GM23248 (cell line): Measurements from ENCODE around the gene PTPRT. TPM values are rescaled to one million over a fixed set of nuclear protein-coding genes. Genes with fewer than 3 reads are reported as not detected.

ENCODE experiments used
- DNase-seq: peaks from one replicate; pipeline ENCODE4 v3.0.0-alpha.2; 2015
- H2AFZ ChIP-seq: fragments of 200-600 bp; sonication (generic); 2 replicates; pipeline ENCODE4 v1.6.1; 2016; ENCODE audit warnings: antibody characterized with exemption
- H3F3A ChIP-seq: fragments of 200-600 bp; sonication (generic); 2 replicates; pipeline ENCODE4 v1.6.1; 2016; ENCODE audit warnings: mild to moderate bottlenecking, antibody characterized with exemption, mixed run types; ENCODE audit not compliant: insufficient read depth
- H3K27ac ChIP-seq: fragments of 200-600 bp; sonication (generic); 2 replicates; pipeline ENCODE4 v1.5.1; 2016; ENCODE audit warnings: mild to moderate bottlenecking
- H3K27me3 ChIP-seq: fragments of 200-600 bp; sonication (generic); replicated peaks from 2 replicates; pipeline ENCODE4 v1.6.1; 2016; ENCODE audit warnings: mild to moderate bottlenecking; ENCODE audit not compliant: insufficient read depth
- H3K36me3 ChIP-seq: fragments of 200-600 bp; sonication (generic); 2 replicates; pipeline ENCODE4 v1.6.1; 2016; ENCODE audit warnings: low read depth, mild to moderate bottlenecking
- H3K4me1 ChIP-seq: fragments of 200-600 bp; sonication (generic); 2 replicates; pipeline ENCODE4 v1.6.1; 2016; ENCODE audit warnings: mild to moderate bottlenecking; ENCODE audit not compliant: insufficient read depth
- H3K4me2 ChIP-seq: fragments of 200-600 bp; sonication (generic); one replicate; pipeline ENCODE4 v1.6.1; 2016; ENCODE audit warnings: mild to moderate bottlenecking; ENCODE audit not compliant: unreplicated experiment
- H3K4me3 ChIP-seq: fragments of 200-600 bp; sonication (generic); 2 replicates; pipeline ENCODE4 v1.5.1; 2016; ENCODE audit warnings: mild to moderate bottlenecking
- H3K79me2 ChIP-seq: fragments of 200-600 bp; sonication (generic); 2 replicates; pipeline ENCODE4 v1.6.1; 2016; ENCODE audit warnings: mild to moderate bottlenecking; ENCODE audit not compliant: insufficient read depth
- H3K9ac ChIP-seq: fragments of 200-600 bp; sonication (generic); 2 replicates; pipeline ENCODE4 v1.6.1; 2016; ENCODE audit warnings: mild to moderate bottlenecking
- H3K9me2 ChIP-seq: fragments of 200-600 bp; sonication (generic); 2 replicates; pipeline ENCODE4 v1.6.1; 2016; ENCODE audit warnings: mixed run types, mild to moderate bottlenecking, moderate library complexity; ENCODE audit not compliant: insufficient read depth
- H3K9me3 ChIP-seq: fragments of 200-600 bp; sonication (generic); one replicate; pipeline ENCODE4 v1.6.1; 2017; ENCODE audit warnings: low read depth
- H4K20me1 ChIP-seq: fragments of 200-600 bp; sonication (generic); 2 replicates; pipeline ENCODE4 v1.6.0; 2016; ENCODE audit not compliant: insufficient read depth
- EZH2 ChIP-seq: fragments of 200-600 bp; sonication (generic); IDR thresholded peaks from 2 replicates; pipeline ENCODE4 v1.6.1; 2018; ENCODE audit warnings: antibody characterized with exemption, mild to moderate bottlenecking; ENCODE audit not compliant: insufficient read depth, poor library complexity, severe bottlenecking
- EZH2phosphoT487 ChIP-seq: fragments of 200-600 bp; sonication (generic); IDR thresholded peaks from 2 replicates; pipeline ENCODE4 v1.6.1; 2018; ENCODE audit warnings: antibody characterized with exemption, moderate library complexity, mild to moderate bottlenecking, low read depth; ENCODE audit not compliant: insufficient read depth
- WGBS, 2 experiments: methylation state at CpG; one replicate each; pipeline ENCODE4 v1.1.6; 2015 to 2017; ENCODE audit warnings: low lambda C conversion rate in 2 of 2, low coverage in 1 of 2; ENCODE audit errors: missing lambda C conversion rate in 2 of 2; 5-methylcytosine and 5-hydroxymethylcytosine counted together
- in situ Hi-C: fragments of 300-500 bp; cut with MboI; formaldehyde crosslinking; loops from 2 replicates; pipeline ENCODE4 v1.15.0; 2020
- polyA plus RNA-seq: library from polyadenylated mRNA; unstranded; fragments of >200 nt; fragmentation: Nextera tagmentation; extraction: Ambion mirVana; gene quantifications from 2 replicates; pipeline ENCODE4 v1.2.1, GENCODE V29; 2016
- total RNA-seq: library from RNA; depleted of rRNA; stranded (reverse); fragments of >200 nt; shearing (Covaris generic); gene quantifications from 2 replicates; pipeline ENCODE4 v1.2.3, GENCODE V29; 2014

Gene PTPRT
- total and polyA plus RNA-seq, 2 experiments from 2014 or later: not detected

DNA sequence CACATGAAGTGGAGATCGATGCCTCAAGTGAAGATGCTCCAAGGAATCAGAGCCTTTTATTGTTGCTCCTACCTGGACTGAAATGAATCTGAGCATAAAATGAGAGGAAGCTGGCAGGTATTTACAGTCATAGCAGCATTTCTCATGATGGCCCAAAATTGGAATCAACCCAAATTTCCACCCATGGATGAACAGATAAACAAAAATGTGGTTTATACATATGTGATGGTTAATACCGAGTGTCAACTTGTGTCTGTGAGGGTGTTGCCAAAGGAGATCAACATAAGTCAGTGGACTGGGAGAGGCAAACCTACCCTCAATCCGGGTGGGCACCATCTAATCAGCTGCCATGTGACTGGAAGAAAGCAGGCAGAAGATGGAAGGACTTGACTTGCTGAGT, 178.2 kb downstream of the PTPRT start:
- WGBS, 2 experiments: 18 to 26% methylated on average over 3 of the region's 3 CpGs
- Histone ChIP-seq H3K9ac (no peak overlapping the region), H3K27ac (no peak overlapping the region), H3K4me1 (no peaks in the 10 kb centered on the region), H2AFZ (no peak overlapping the region), H3F3A (no peaks in the 10 kb centered on the region), H3K9me2 (no peaks in the 10 kb centered on the region), H4K20me1 (no peaks in the 10 kb centered on the region), H3K4me3 (no peak overlapping the region), H3K79me2 (no peaks in the 10 kb centered on the region), H3K36me3 (no peaks in the 10 kb centered on the region), H3K27me3 (no peaks in the 10 kb centered on the region), H3K9me3 (no peaks in the 10 kb centered on the region), H3K4me2 (no peak overlapping the region)
- no peak for TF ChIP-seq EZH2phosphoT487
- no peak for TF ChIP-seq EZH2
- DNase-seq: no peak
- in situ Hi-C loops: no loop called here

DNA sequence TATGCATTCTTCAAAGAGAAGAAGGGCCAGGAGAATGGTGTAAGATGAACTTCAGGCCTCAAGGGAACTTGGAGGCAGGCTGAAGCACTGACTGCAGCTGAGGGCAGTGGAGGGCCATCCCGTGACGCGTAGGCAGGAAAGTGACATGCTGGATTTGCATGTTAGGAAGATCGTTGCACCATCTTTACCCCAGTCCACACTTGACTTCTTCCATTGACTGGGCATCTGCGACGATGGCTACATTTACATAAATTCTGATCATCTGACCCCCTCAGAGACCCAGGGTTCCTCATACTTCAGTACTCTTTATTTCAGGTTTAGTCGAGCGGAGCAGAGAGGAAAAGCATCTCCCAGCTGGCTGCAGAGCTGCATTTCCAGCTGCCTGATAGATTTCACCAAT, 180.2 kb downstream of the PTPRT start:
- no peaks in the 10 kb centered on the region for H3K27me3 ChIP-seq
- H3K4me3 ChIP-seq: no peak overlapping the region
- no peak for TF ChIP-seq EZH2
- TF ChIP-seq EZH2phosphoT487: no peak
- no peak overlapping the region for H3K9ac ChIP-seq
- no peaks in the 10 kb centered on the region for H3K36me3 ChIP-seq
- no peaks in the 10 kb centered on the region for H3K9me3 ChIP-seq
- H3F3A ChIP-seq: no peaks in the 10 kb centered on the region
- 49 to 52% methylated on average over 8 of the region's 8 CpGs for WGBS, 2 experiments
- no peak overlapping the region for H2AFZ ChIP-seq
- H4K20me1 ChIP-seq: no peaks in the 10 kb centered on the region
- no peak overlapping the region for H3K4me2 ChIP-seq
- H3K27ac ChIP-seq: no peak overlapping the region
- in situ Hi-C loops: no loop called here
- H3K9me2 ChIP-seq: no peaks in the 10 kb centered on the region
- no peaks in the 10 kb centered on the region for H3K4me1 ChIP-seq
- no peaks in the 10 kb centered on the region for H3K79me2 ChIP-seq
- no peak for DNase-seq

DNA sequence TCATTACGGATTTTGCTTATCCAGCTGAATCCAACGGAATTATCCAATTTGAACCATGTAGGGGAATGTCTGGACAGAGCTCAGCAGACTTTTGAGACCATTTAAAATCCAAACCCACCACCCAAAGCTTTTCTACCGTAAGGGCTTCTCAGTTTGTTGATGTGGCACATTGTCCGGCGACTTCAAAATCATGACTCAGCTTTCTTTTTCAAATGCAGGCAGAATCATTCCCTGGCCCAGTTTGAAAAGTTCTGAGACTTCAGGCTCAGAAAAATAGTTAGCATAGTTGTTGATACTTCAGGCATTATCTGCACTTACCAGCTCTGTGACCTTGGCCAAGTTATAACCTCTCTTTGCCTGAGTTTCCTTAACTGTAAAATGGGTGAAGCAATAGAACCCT, 182.2 kb downstream of the PTPRT start:
- Histone ChIP-seq H3F3A (no peaks in the 10 kb centered on the region), H3K79me2 (no peaks in the 10 kb centered on the region), H3K4me2 (no peak overlapping the region), H3K27ac (no peak overlapping the region), H3K9ac (no peak overlapping the region), H3K4me1 (no peaks in the 10 kb centered on the region), H4K20me1 (no peaks in the 10 kb centered on the region), H3K4me3 (no peak overlapping the region), H3K9me2 (no peaks in the 10 kb centered on the region), H3K9me3 (peaks cover 5% of the 10 kb centered on the region), H3K36me3 (no peaks in the 10 kb centered on the region), H2AFZ (no peak overlapping the region), H3K27me3 (no peaks in the 10 kb centered on the region)
- TF ChIP-seq EZH2phosphoT487 (no peak), EZH2 (no peak)
- WGBS, 2 experiments: 8 to 10% methylated on average over 5 of the region's 5 CpGs
- no peak for DNase-seq
- in situ Hi-C loops: no loop called here

DNA sequence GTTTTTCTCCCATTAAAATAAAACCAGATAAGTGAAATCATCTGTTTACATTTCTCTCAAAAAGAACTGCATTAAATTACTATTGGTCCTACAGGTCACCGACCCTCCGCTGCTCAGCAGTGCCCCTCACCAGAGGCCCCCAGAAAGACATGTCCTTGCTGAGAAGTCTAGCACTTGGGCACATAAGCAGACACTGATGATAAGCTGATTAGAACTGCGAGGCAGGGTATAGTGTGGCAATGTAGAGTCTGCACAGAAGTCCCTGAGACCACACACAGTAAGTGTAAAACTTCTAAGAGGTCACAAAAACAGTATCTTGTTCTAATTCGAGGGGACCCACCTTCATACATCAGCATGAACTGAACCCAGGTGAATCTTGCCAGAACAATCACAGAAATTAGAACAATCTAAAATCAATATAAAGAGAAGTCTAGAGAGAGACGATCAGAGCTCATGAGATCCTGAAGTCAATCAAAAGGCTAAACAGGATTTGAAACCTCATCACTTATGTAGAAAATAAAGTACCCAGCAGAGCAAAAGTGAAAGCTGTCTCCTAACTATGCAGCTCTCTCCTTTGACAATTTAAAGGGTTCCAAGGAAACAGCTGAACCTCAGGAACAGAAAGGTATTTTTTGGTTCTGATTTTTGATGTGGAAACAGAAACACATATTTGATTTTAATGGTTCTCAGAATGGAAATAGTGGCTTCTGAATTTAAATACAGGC, 182.9 kb downstream of the PTPRT start:
- Histone ChIP-seq H3K9ac (no peak overlapping the region), H3K4me2 (no peak overlapping the region), H3K4me1 (no peaks in the 10 kb centered on the region), H3K4me3 (no peak overlapping the region), H3K79me2 (no peaks in the 10 kb centered on the region), H3K9me3 (peaks cover 5% of the 10 kb centered on the region), H4K20me1 (no peaks in the 10 kb centered on the region), H3K36me3 (no peaks in the 10 kb centered on the region), H3F3A (no peaks in the 10 kb centered on the region), H3K9me2 (no peaks in the 10 kb centered on the region), H3K27me3 (no peaks in the 10 kb centered on the region), H3K27ac (no peak overlapping the region), H2AFZ (no peak overlapping the region)
- DNase-seq: no peak
- no peak for TF ChIP-seq EZH2
- no peak for TF ChIP-seq EZH2phosphoT487
- in situ Hi-C loops: no loop called here
- WGBS, 2 experiments: 20 to 27% methylated on average over 5 of the region's 5 CpGs

DNA sequence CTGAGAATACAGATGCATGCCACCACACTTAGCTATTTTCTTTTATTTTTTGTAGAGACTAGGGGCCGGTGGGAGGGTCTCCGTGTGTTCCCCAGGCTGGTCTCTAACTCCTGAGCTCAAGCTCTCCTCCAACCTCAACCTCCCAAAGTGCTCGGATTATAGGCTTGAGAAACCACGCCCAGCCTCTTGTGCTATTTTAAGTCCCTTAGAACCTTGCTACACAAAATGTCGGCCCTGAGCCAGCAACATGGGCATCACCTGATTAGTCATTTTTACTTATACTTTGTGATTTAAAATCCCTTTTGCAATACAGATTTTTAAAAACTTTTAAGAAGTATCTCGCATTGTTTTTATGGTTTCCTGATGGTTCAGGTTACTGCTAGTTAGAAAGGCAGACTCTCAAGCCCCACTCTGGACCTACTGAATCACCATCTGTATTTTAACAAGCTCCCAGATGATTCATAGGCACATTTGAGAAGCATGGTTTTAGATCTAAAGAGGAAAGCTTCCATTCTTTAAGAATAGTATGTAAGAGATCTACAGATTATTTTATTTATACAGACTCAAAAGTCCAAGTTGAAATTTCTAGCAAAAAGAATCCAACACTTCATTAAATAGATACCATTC, 186.3 kb downstream of the PTPRT start:
- H3K9me2 ChIP-seq: no peaks in the 10 kb centered on the region
- no peak for DNase-seq
- no peak overlapping the region for H3K9ac ChIP-seq
- H2AFZ ChIP-seq: no peak overlapping the region
- TF ChIP-seq EZH2 (no peak), EZH2phosphoT487 (no peak)
- no peaks in the 10 kb centered on the region for H3F3A ChIP-seq
- no peaks in the 10 kb centered on the region for H3K79me2 ChIP-seq
- no peaks in the 10 kb centered on the region for H3K4me1 ChIP-seq
- H3K27ac ChIP-seq: no peak overlapping the region
- no peak overlapping the region for H3K4me2 ChIP-seq
- WGBS, 2 experiments: 13% methylated on average over 6 of the region's 6 CpGs
- no peaks in the 10 kb centered on the region for H4K20me1 ChIP-seq
- H3K36me3 ChIP-seq: no peaks in the 10 kb centered on the region
- peaks cover 5% of the 10 kb centered on the region for H3K9me3 ChIP-seq
- in situ Hi-C loops: no loop called here
- no peak overlapping the region for H3K4me3 ChIP-seq
- H3K27me3 ChIP-seq: no peaks in the 10 kb centered on the region
